GM06990 (cell line): ENCODE data around the gene ATP10A.
"Not testable (repeated sequence)": the region's sequence is repeated elsewhere in the genome, so short reads cannot be mapped to it uniquely, and the experiment has no call there.

Experiments
- DNase-seq: peaks from one replicate; pipeline ENCODE4 v3.0.0-alpha.2; 2011; ENCODE audit not compliant: insufficient read length; ENCODE audit errors: extremely low read depth
- H3K27me3 ChIP-seq: replicated peaks from 2 replicates; pipeline ENCODE4 v1.6.0; 2011; ENCODE audit warnings: low read length; ENCODE audit not compliant: control insufficient read depth, insufficient read depth
- H3K36me3 ChIP-seq: 2 replicates; pipeline ENCODE4 v1.5.1; 2011; ENCODE audit warnings: low read length; ENCODE audit not compliant: control insufficient read depth, insufficient read depth
- H3K4me3 ChIP-seq: replicated peaks from 2 replicates; pipeline ENCODE4 v1.5.1; 2011; ENCODE audit warnings: low read depth, mild to moderate bottlenecking, control low read depth, low read length
- TF ChIP-seq, protein P1 (sequence below): IDR thresholded peaks from 2 replicates; pipeline ENCODE4 v1.5.1; 2011; ENCODE audit warnings: low read length, control low read depth, mild to moderate bottlenecking, inconsistent platforms; ENCODE audit not compliant: insufficient read depth, poor library complexity, severe bottlenecking

The ATP10A gene

DNA sequence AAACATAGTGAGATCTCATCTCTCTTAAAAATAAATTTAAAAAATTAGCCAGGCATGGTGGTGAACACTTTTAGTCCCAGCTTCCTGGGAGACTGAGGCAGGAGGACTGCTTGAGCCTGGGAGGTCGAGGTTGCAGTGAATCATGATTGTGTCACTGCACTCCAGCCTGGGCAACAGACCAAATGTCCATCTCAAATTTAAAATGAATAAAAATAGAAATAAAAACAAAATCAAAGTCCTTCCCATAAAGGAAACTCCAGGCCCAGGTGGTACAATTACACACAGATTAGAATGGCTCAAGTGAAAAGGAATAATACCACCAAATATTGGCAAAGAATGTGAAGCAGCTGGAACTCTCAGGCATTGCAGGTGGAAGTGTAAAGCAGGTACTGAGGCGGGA, 19.3 kb upstream of the ATP10A start:
- Histone ChIP-seq H3K27me3 (no peaks in the 10 kb centered on the region; the same call in 1 of the 2 replicates), H3K4me3 (no peak overlapping the region), H3K36me3 (no peaks in the 10 kb centered on the region)
- TF ChIP-seq, protein P1, sequence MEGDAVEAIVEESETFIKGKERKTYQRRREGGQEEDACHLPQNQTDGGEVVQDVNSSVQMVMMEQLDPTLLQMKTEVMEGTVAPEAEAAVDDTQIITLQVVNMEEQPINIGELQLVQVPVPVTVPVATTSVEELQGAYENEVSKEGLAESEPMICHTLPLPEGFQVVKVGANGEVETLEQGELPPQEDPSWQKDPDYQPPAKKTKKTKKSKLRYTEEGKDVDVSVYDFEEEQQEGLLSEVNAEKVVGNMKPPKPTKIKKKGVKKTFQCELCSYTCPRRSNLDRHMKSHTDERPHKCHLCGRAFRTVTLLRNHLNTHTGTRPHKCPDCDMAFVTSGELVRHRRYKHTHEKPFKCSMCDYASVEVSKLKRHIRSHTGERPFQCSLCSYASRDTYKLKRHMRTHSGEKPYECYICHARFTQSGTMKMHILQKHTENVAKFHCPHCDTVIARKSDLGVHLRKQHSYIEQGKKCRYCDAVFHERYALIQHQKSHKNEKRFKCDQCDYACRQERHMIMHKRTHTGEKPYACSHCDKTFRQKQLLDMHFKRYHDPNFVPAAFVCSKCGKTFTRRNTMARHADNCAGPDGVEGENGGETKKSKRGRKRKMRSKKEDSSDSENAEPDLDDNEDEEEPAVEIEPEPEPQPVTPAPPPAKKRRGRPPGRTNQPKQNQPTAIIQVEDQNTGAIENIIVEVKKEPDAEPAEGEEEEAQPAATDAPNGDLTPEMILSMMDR: no peak
- no peak for DNase-seq

DNA sequence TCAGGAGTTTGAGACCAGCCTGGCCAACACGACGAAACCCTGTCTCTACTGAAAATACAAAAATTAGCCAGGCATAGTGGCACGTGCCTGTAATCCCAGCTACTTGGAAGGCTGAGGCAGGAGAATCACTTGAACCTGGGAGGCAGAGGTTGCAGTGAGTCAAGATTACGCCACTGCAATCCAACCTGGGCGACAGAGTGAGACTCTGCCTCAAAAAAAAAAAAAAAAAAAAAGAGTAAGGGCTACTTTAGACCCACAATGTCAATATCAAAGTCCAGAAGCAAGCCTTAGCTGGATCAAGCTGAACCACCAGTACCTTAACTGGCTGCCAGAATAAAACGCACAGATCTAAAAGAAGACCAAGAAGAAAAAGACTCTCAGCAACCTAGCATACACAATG, 17.8 kb upstream of the ATP10A start:
- not testable (repeated sequence) for H3K36me3 ChIP-seq, H3K27me3 ChIP-seq, H3K4me3 ChIP-seq, DNase-seq

DNA sequence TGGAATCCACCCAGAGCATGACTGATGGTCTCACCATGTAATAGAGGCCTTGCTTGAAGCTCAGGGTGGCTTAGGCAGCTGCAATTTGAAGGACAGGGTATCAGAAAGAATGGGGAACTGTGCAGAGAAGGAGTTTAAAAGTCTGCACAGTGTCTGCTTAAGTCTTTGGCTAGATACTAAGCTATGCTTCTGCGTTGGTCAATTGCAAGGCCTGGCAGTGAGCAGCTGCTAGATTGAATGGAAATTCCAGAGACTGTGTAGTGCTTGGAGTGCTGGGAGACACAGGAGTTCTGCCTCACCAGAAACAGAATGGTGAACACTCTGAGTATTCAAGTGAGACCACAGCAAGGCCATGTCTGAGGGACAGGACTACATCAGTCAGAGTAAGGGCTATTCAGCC, 17.3 kb upstream of the ATP10A start:
- no peaks in the 10 kb centered on the region for H3K27me3 ChIP-seq
- DNase-seq: no peak
- H3K4me3 ChIP-seq: no peak overlapping the region
- TF ChIP-seq, protein P1: no peak
- no peaks in the 10 kb centered on the region for H3K36me3 ChIP-seq

DNA sequence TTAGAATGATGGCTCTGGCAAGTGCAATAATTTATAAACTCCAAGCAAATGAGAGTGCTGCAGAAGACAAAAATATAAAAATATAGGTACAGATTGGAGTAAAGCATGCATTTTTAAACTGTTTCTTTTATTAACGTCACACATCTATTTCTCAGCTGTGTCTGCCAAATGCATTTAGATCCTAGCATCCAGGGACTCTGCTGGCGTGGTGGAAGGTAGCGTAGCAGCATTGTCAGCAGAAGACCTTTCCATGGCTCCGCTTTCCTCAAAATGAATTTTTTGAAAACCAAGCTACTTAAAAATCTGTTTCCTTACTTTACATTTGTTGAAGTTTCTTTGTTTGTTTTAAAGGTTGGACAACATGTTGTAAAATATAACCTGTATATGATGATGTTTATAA, 16.3 kb upstream of the ATP10A start:
- TF ChIP-seq, protein P1: no peak
- DNase-seq: no peak
- Histone ChIP-seq H3K27me3 (no peaks in the 10 kb centered on the region), H3K36me3 (no peaks in the 10 kb centered on the region), H3K4me3 (no peak overlapping the region)

DNA sequence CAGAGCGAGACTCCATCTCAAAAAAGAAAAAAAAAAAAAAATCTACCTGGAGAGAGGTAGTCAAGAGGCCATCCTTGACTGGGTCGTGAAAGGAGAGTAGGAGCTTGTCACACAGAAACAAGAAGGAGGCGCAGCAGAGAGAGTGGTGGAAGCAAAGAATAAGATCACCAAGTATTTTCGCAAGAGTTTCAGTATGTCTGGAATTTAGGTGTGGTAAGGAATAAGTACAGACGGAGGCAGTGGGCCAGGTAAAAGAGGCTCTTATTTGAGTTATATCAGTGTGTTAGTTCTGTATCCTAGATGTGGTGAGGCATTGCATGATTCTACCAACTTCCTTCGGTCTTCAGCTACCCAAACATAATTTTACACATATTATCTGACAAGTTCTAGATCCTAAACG, 14.6 kb upstream of the ATP10A start:
- no peak overlapping the region for H3K4me3 ChIP-seq
- H3K36me3 ChIP-seq: no peaks in the 10 kb centered on the region
- no peak for DNase-seq
- TF ChIP-seq, protein P1: no peak
- H3K27me3 ChIP-seq: no peaks in the 10 kb centered on the region

DNA sequence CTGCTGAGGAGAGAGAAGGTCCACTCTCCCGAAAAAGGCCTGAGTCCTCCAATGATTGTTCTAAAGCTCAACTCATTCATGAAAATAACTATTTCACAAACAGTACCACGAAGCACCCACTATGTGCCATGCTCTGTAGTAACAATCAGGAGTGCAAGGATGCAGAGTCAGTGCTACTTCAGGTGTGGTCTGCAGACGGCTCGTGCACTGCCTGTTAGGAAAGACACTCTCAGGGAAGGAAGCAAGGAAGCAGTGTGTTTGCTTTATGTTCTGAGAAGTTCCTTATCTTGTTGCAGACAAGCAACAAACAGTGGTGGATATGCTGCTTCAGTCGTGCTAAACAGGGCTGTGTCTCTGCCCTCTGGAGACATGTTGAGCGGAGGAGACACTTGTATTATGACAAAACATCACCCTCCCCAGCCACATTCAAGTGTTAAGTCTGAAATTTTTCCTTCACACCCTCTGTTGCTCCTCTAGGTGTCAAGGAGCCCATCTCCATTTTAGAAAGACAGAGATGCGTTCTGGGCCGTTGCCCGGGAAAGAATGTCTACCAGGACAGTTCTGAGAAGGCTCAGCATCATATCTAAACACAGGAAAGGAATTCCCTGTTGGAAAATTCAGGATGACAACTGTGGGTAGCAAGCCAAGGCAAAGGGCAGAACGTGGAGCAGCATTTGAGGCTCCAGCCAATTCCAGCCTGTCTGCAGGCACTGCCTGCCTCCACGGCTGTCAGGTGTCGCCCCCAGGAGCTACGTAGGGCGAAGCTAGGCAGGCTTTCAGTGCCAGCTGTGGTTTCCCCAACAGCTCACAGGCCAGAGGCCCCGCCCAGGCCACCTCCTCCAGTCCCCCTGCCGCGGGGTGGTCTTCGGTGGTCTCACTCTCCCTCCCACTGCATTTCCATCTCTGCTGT, 13.4 kb upstream of the ATP10A start:
- Histone ChIP-seq H3K36me3 (no peaks in the 10 kb centered on the region), H3K27me3 (no peaks in the 10 kb centered on the region), H3K4me3 (no peak overlapping the region)
- no peak for DNase-seq
- TF ChIP-seq, protein P1: no peak
